Inflammatory macrophage treated with lipopolysaccharide for 1 hour (primary cell): Measurements from ENCODE around the gene RNASE7.
"Not testable (repeated sequence)": the region's sequence is repeated elsewhere in the genome, so short reads cannot be mapped to it uniquely, and the experiment has no call there.

Experiments used
- DNase-seq, 2 donors: peaks; one replicate each; pipeline ENCODE4 v3.0.0-alpha.2; 2020 to 2022

Gene RNASE7, protein sequence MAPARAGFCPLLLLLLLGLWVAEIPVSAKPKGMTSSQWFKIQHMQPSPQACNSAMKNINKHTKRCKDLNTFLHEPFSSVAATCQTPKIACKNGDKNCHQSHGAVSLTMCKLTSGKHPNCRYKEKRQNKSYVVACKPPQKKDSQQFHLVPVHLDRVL

DNA sequence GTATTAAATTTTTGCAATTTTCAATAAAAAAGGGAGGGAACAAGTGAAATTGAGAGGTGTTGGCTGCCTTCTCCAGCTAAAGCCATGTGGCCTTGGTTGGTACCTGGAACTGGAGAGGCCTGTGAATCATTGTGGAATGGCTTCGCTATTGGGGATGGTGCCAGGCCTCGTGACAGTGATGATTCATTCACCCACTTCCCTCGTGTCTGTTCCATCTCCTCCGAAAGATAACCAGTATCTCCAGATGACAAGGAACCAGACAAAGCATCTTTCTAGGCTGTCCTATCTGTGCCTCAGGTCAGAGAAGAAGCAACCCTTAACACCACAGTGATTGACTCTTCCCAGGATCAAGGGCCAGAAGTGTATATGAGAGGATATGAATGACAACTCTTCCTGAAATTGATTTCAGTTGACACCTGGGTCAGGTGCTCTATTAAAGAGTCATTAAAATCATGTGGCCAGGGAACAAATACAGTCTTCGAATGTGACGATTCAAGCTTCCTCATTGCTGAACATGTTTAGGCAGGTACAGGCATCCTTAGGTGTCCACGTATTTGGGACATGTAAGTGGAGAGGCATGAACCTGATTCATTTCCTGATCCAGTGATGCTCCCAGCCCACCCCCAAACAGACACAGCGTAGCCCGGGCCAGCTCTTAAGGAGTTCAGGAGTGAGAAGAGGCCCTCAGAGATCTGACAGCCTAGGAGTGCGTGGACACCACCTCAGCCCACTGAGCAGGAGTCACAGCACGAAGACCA, at the start of gene RNASE7:
RNASE7 (plus strand) TSS at position 687 of the 758 bp plus-strand sequence. CDS start 631 bp downstream, outside the sequence.
- peak; percentile 29 to 50 for DNase-seq

DNA sequence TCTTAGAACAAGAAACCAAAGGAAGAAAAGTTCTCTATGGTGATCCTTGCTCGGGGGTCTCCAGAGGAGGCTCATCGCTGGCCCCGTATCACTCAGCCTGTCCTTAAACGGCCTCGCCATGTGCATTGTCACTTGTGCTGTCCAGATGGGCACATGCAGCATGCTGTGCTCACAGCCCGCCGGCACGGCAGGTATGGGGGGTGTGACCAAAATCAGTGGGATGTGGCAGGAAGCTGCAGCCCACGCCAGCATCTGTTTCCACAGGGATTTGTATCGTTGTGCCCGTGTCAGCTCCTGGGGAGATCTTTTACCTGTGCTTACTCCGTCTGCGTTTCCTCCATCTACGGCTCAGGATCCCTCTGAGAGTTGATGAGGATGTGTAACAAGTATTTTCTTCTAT, 45.6 kb upstream of the RNASE7 start:
- DNase-seq, result no peak

DNA sequence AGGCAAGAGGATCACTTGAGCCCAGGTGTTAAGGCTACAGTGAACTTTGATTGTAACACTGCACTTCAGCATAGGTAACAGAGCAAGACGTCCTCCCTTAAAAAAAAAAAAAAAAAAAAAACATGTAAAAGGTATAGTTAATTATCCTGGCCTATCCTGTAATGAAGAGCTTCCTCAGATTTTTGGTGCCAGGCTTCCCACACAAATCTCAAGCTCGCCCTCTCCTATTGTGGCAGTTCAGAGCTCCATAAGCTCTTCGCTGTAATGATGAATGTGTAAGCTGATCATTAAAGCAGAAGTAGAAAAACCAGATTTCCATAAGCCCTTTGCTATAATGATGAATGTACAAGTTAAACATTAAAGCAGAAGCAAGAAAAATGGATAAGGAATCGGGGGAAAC, 45.0 kb upstream of the RNASE7 start:
- no peak for DNase-seq

DNA sequence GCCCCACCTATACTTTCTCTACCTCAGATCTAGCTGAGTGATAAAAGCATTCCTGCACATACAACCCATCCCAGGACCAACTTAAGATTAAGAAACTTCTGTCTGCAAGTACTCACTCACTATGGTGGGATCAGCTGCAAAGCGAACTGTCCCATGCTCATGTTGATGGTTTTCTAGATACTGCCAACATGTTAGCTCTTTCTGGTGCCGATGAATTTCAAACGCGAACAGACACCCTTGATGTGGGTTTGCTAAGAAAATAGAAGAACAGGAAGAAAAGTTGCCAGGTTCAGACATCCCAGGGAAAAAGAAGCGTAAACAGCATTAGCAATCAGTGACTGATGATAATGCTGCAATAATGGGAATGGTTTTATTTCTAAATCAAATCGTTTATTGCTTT, 44.6 kb upstream of the RNASE7 start:
- DNase-seq, result no peak

DNA sequence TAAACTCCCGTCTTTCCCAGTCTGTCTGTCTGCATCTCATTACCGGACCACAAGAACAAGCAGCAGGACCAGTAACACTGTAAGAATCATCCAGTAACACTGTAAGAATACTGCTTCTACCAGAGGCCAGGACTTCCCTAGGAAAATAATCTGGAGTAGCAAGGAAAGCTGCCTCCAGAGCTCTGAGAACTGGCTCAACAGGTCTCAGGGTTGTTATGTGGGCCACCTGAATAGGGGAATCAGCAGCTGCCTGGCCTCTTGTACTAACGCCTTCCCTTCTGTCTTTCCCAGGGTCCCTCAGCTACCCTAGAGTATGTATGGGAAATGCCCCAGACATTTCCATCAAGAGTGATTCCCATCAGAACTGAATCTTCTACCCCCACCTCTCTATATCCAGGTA, 44.0 kb upstream of the RNASE7 start:
- DNase-seq, result no peak

DNA sequence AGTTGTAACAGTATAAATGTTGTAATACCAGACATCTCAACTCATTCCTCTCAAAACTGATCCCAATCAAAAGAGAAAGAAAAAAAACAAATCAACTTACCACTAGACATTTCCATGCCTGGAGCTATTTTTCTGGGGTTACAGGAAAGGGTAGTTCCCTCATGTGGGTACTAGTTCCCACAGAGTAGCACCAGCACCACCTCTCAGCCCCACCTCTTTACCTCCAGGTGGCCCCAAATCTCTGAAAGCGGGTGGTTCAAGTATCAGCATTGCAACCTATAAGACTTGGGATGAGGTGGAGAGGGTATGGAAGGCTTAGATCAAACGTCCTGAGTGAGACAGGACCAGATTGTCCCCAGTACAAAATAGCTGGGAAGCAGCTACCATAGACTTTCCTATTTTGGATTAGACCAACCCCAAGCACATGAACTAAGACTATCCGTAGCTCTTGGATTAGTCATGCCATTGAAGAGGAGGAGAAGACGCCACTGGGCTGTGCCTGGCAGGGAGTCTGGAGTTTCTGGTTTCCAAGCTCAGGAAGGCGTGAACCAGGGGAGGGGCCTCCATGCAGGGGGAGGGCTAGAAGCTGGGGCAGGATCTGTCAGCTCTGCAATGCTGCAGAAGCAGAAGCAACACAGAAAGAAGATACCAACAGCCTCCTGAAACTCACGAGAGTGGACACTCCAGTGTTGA, 43.3 kb upstream of the RNASE7 start, which contains the start of gene SLC39A2:
SLC39A2 (plus strand) TSS at position 620 of the 693 bp plus-strand sequence. CDS start 154 bp downstream, outside the sequence.
- peak in 1 of 2 donors; percentile 64 for DNase-seq

DNA sequence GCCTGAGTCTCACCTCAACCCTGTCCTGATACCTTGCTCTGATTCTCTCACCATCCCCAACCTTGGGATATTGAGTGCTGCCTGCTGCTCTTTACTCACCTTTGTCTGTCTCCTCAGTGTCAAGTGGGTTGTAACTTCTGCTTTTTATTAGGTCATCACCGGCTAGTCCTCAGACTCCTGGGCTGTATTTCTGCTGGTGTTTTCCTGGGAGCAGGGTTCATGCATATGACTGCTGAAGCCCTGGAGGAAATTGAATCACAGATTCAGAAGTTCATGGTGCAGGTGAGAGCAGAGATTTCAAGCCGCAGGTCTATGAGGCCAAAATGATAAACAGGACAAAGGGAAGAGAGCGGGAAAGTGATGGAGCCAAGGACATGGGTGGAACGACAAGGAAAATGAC, 42.6 kb upstream of the RNASE7 start:
- no peak for DNase-seq

DNA sequence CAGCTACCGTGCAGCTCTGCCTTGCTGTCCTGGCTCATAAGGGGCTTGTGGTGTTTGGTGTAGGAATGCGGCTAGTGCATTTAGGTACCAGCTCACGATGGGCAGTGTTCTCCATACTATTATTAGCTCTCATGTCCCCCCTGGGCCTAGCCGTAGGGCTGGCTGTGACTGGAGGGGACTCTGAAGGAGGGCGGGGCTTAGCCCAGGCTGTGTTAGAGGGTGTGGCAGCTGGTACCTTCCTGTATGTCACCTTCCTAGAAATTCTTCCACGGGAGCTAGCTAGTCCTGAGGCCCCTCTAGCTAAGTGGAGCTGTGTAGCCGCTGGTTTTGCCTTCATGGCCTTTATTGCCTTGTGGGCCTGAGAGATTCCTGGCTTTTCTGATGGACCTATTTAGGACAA, 40.9 kb upstream of the RNASE7 start:
- no peak for DNase-seq

DNA sequence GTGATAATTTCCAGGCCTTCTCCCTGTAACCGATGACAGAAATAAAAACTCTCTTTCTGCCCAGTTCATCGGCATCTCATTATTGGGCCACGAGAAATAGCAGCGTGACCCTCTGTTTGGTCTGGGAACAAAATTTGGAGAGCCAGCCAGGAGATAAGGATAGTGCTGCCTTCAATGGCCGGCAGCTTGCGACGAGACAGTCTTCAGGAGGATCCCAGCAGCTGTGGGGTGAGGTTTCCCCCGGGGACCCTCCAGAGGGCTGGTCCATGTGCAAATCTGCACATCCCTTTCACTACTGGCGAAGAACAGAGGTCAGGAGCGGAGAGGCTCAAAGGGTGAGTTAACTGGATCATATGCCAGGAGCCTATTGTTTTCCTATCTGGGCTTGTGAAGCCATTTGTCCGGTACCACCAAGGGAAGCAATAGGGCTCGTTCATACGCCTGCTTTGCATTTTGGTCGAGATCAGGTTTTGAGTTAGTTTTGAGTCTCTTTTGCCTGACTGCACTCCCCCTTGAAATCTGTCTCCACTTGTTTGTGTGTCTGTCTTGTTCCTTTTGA, 38.3 kb upstream of the RNASE7 start:
- DNase-seq, result no peak

DNA sequence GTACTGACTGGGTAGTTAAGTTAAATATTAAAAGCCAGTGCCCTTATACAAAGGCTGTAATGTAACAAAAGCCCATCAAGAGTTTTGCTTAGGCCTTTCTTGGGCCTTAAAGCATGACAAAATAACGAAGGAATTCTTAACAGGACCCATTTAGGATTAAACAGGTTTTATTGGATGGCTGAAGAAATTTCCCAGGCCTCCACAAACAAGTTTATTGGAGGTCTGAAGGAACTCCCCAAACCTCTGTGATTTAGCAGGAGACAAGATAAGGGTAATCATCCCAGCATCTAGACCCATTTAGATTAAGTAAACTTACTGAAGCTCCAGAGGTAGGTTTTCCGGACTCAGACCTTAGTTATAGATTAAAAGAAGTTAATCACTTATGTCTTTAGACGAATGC, 32.4 kb upstream of the RNASE7 start:
- not testable (repeated sequence) for DNase-seq

DNA sequence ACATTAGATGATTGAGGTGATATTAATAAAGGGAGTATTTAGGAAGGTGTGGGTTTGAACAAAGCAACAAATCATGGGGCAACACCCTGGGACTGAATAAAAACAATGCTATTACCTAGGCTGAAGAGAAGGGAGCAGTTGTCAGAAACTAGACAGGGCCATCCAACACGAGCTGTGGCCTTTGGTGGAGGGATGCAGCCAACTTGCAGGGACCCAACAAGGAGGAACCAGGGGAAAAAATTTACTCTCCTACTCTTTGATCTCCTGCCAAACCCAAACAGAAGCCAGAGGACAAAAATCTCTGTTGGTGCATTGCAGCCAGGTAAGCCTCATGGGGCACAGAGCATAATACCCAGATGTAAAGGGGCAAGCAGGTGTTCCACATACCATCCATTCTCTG, 31.0 kb upstream of the RNASE7 start:
- DNase-seq, result no peak

DNA sequence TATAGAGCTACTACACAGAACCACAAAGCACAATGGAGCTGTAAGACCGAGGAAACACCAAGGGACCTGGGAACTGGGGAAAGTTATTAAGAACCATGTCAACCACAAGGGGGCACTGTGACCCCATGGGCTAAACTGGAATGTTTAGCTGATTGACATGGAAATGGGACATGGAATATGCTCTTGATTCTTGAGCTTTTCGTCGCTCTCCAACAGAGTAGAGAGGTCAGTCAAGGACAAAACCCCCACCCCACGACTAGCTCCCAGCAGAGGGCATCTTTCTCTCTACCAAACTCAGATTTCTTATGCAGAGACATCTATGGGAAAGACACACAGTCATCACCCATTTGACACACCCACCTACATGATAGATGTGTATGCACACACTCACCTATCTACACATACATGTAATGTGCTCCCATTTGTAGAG, 27.4 kb upstream of the RNASE7 start:
- DNase-seq, result peak; percentile 71 to 98

DNA sequence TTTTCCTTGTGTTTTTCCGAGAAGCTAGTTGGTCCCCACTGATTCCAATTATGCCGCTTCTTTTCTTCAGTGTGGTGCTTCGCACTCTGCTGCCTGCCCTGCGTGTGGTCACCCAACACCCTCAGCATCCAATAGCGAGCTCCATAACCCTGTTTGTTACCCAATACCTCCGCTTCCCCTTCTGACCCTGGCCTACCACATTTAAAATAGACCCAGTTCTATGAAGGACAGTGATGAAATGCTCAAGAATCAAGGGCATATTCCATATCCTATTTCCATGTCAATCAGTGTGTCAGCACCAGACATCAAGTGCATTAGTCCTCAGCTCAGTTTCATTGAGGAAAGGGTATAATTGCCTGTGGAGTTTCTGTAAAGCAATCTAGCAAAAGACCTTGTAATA, 26.9 kb upstream of the RNASE7 start:
- peak; percentile 42 to 56 for DNase-seq

DNA sequence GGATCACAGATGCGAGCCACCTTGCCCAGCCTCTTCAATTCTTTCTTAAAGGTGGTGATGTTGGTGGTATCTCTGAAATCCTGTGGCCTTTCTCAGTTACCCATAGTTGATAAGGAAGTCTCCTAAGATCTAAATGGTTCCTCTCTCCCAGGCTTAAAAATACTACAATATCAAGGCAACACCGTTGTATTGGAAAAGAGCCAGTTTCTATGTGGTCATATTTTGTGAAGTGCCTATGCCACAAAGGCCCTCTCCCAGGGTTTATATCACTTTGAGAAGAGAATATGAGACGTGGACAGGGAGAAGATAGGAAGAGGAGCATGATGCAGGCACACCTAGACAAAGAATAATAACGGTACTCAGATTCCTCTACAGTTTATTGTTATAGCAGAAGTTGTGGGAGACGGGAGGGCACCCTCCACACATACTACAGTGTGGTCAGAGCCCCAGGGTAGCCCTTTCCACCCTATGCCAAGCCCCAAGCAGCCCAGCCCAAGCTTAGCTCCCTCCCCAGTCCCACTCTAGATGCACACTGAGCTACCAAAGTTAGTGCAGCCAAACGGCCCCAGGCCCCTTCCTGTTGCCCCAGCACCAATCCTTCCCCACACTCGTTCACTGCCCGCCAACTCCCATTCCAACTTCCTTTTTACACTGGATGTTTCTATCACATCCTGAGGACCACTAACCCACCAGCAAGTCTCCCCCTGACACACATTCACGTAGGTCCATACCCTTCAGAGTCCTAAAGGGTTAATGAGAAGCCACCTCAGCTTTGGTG, 25.6 kb upstream of the RNASE7 start:
- DNase-seq, result no peak

DNA sequence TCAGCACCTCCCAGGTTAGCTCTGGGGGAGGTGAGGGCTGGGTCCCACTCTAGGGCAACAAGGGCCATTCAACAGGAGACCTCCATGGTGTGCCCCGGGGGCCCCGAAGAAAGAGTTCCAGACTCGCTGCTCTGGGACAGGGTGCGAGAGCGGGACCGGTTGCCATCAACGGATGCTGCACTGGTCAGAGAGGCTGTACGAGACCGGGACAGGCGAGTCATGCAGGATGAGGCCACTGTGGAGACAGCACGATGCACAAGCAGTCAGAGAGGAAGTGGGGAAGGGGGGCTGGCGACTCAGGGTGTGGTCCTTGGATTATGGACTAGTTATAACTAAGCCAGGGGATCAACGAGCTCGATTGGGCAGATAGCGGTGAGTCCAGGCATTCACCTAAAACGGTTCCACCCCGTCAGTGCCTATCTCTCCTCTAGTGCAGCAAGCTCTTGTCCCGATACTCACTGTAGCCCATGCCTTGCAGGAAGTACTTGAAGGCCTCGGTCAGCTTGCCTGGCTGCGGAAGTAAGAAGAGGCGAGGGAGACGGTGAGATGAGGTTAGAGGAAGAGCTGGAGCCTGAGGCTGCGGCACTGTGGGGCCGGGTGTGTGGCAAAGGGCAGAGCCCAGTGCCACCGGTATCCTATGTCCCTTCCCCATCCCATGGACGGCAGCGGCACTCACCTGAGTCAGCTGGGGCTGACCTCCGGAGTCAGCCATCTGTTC, 24.5 kb upstream of the RNASE7 start:
- DNase-seq, result peak in 1 of 2 donors; percentile 39

DNA sequence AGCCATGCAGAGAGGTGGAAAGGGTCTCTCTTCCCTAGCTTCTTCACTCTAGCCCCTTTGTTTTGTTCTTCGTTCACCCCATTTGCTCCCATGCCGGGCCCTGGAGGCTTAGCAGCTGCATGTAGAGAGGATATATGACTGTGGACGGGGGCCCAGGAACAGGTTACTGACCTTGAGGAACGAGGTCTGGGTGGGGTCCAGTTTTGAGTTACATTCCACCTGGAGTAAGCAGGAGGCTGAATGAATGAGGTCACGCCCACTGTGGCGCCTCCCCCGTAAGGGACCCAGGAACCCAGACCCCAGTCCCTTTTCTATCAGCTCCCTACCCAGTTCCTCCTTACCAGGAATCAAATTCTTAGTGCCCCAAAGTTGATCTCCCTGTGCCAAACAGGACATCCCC, 23.9 kb upstream of the RNASE7 start:
- no peak for DNase-seq

DNA sequence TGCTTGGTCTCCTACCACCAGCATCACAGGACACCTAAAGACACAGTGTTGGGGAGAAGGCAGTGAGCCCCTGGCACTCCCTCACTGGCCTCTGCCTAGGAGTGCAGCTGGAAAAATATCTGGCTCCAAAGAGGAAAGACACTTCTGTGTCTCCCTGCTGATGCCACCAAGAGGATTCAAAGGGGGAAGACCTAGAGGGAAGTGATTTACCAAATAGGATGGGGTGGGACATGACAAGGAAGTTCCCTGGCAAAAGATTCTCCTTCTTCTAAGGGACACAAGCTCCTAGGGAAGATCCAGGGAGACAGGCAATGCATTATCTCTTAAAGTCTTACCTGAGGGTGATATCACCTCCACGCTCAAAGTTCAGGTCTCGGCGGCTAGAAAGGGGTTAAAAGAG, 23.4 kb upstream of the RNASE7 start:
- DNase-seq, result peak in 1 of 2 donors; percentile 49

DNA sequence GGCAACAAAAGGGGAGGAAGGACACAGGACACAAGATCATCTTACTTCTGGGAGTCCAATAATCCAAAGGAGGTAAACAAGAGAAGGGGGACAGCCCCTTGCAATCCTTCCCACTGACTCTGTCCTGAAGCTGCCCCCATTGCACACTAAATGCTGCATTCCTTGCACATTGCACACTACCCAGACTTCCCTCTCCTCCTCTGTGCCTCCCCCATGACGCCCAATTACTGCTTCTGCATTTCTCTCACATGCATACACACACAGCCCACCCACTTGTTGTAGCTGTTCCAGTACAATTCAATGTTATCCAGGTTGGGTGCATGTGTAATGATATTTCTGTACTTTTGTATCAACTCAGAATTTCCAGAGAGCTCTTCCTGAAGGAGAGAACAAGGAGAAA, 22.8 kb upstream of the RNASE7 start:
- DNase-seq, result peak; percentile 52 to 61

DNA sequence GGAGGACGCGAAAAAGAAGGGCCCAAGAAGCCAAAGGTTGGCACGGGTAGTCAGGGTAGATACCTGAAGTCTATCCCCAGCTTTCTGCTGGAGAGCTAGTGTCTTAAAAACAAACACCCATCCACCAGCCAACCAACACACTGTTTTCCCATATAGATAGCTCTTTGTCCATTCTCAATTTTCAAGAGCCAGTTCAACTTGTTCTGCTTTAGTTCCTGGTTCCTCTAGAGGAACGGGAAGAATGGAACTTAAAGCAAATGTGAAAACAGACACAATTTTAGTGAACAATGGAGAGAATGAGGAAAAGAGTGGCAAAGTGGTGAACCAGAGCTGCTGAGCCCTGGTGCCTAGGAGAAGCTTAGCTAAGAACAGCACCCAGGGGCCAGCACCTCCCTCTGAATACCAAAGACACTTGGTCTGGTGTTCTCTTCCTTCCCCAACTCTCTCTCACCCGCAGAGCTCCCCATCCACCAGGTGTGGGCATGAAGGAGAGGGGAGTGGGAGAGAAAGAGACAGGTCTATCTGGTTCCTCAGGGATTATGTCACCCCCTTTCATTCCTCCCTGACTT, 21.1 kb upstream of the RNASE7 start:
- DNase-seq, result no peak

DNA sequence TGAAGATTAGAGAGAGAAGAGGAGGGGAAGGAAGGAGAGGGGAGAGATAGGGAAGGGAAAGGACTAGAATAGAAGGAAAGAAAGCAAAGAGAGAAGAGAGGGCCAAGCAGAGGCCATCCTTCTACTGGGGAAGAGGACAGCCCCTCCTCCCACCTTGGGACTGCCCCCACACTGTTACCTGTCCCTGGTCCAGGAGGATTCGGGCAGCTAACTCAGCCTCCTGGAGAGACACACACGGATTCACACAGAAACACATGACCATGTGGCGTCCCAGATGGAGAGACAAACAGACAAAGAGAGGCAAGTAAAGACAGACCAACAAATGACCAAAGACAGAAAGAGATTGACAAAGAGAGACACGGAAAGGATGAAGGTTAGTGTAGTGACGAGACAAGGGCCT, 19.5 kb upstream of the RNASE7 start:
- DNase-seq, result no peak

DNA sequence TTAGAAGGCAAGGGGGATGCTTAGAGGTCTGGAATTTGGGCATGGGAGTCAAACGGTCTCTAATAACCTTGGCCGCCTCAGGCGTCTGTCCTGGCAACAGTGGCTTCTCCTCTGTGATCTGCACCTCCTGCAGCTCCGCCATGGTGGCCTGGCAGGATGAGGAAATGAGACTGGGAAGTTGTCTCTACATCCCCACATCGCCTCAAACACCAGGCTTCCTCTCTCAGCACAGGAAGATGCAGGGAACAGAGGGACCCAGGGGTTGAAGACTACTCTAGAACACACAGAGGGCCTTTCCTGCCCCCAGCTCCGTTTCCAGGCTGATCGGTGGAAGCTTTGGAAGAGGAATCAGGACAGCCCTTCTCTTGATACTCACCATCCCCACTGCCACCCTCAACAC, 19.0 kb upstream of the RNASE7 start:
- peak; percentile 38 to 42 for DNase-seq
